ENCODE results near the gene ZC3H6. TPM values are rescaled to one million over a fixed set of nuclear protein-coding genes. Genes with fewer than 3 reads are reported as not detected.

The ZC3H6 gene
- total and polyA plus RNA-seq, 11 donors, result 1.5 to 30.1 (median 16.6) TPM

- intact Hi-C loops (cut with DNase I), result loop anchor here in 2 of 10 donors (10.0 kb wide), 2 partner anchors 219 to 311 kb away; partner anchors contain the start of genes TMEM87B (in 2 of the 2) and CHCHD5 (in 1 of the 2)
- no peaks in the 10 kb centered on the region for H3K36me3 ChIP-seq
Measured at GRCh38 chr2:112273349-112273748, 2.0 kb upstream of the ZC3H6 start.

GRCh38 chr2:112275887-112276773 is 733 bp downstream of the ZC3H6 start:
- Histone ChIP-seq H3K4me1 (peaks cover 0 to 25% (median 9%) of the 10 kb centered on the region in 12 donors), H3K27me3 (no peaks in the 10 kb centered on the region), H3K9me3 (no peaks in the 10 kb centered on the region), H3K27ac (peak overlapping the region; percentile 96 to 100 (median 100)), H3K36me3 (no peaks in the 10 kb centered on the region), H3K4me3 (peak overlapping the region; percentile 79 to 99 (median 86))
- intact Hi-C loops (cut with DNase I), result loop anchor here in 6 of 10 donors (1.0 to 10.0 kb wide), 5 partner anchors 21 to 309 kb away; partner anchors contain the start of genes CHCHD5 (in 3 of the 6), ZC3H8 (in 3 of the 6) and TMEM87B (in 2 of the 6)
- ATAC-seq, result peak; percentile 72 to 92 (median 87)
- peak; percentile 92 to 94 (median 94) for DNase-seq
- TF ChIP-seq POLR2A (IDR thresholded peaks at IDR 0.05), result peak; percentile 38 to 87
- peak in 1 of 12 donors; percentile 5 for TF ChIP-seq CTCF (IDR thresholded peaks at IDR 0.05)
- 1 to 2% (median 1%) methylated on average over 25 to 66 of the region's 66 CpGs for WGBS, 4 donors

More at GRCh38 chr2:112273349-112273748, 2.0 kb upstream of the ZC3H6 start:
- TF ChIP-seq POLR2A (IDR thresholded peaks at IDR 0.05) (no peak), CTCF (IDR thresholded peaks at IDR 0.05) (no peak)
- WGBS, 4 donors, result 84 to 90% (median 88%) methylated on average over 5 of the region's 5 CpGs
- Histone ChIP-seq H3K27me3 (no peaks in the 10 kb centered on the region), H3K4me1 (peaks cover 0 to 17% (median 9%) of the 10 kb centered on the region in 12 donors), H3K4me3 (no peak overlapping the region), H3K27ac (no peak overlapping the region), H3K9me3 (peaks cover 0 to 6% (median 0%) of the 10 kb centered on the region in 12 donors)
- ATAC-seq (no peak), DNase-seq (no peak)

GRCh38 chr2:112276954-112277353 is 1.6 kb downstream of the ZC3H6 start:
- no peak for ATAC-seq
- no peak for DNase-seq
- TF ChIP-seq POLR2A (IDR thresholded peaks at IDR 0.05), result no peak
- TF ChIP-seq CTCF (IDR thresholded peaks at IDR 0.05), result no peak
- intact Hi-C loops (cut with DNase I), result loop anchor here in 4 of 10 donors (5.0 to 10.0 kb wide), 3 partner anchors 222 to 308 kb away; partner anchors contain the start of genes CHCHD5 (in 3 of the 4) and TMEM87B (in 2 of the 4)
- 64 to 79% (median 70%) methylated on average over 5 of the region's 5 CpGs for WGBS, 4 donors
- H3K9me3 ChIP-seq, result no peaks in the 10 kb centered on the region
- H3K4me3 ChIP-seq, result peak overlapping the region in 10 of 12 donors; percentile 79 to 99 (median 88)
- peaks cover 0 to 25% (median 9%) of the 10 kb centered on the region in 12 donors for H3K4me1 ChIP-seq
- H3K27ac ChIP-seq, result peak overlapping the region in 7 of 12 donors; percentile 99 to 100 (median 100)
- no peaks in the 10 kb centered on the region for H3K36me3 ChIP-seq
- H3K27me3 ChIP-seq, result no peaks in the 10 kb centered on the region
